Subcutaneous adipose tissue (tissue), 4 donors: ENCODE results near the gene ARSK. TPM values are rescaled to one million over a fixed set of nuclear protein-coding genes. Genes with fewer than 3 reads are reported as not detected.

ENCODE experiments used
- total RNA-seq, 4 donors: library from RNA; depleted of rRNA; stranded (reverse); fragments of >200 nt; gene quantifications; one replicate each; pipeline ENCODE4 v1.1.0, GENCODE V29; 2016
- TF ChIP-seq, protein P1 (sequence below): fragments of 450-650 bp; IDR thresholded peaks from one replicate; pipeline ENCODE4 v1.5.1; 2016; ENCODE audit warnings: low read depth, mild to moderate bottlenecking, control low read depth, antibody characterized with exemption, moderate library complexity

The ARSK gene
- total RNA-seq, 4 donors from 2014 or later = 4.9 to 12.9 (median 7.7) TPM

DNA sequence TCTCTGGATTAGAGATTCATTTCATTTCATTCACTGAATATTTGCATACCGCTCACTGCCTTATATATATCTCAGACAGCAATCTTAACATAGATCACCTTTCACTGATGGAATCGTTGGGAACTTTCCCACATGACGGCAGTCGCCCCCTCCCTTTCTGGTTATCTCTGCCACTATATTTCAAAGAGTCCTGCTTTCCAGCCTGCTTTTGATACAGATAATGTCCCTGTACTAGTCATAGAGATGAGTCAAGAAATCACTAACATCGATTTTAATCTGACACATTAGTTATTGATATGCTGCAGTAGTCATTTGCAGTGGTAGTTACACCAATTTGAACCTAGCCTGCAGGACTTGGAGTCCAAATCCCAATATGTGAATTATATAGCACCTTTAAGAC, 8.5 kb downstream of the ARSK start:
- TF ChIP-seq, protein P1, sequence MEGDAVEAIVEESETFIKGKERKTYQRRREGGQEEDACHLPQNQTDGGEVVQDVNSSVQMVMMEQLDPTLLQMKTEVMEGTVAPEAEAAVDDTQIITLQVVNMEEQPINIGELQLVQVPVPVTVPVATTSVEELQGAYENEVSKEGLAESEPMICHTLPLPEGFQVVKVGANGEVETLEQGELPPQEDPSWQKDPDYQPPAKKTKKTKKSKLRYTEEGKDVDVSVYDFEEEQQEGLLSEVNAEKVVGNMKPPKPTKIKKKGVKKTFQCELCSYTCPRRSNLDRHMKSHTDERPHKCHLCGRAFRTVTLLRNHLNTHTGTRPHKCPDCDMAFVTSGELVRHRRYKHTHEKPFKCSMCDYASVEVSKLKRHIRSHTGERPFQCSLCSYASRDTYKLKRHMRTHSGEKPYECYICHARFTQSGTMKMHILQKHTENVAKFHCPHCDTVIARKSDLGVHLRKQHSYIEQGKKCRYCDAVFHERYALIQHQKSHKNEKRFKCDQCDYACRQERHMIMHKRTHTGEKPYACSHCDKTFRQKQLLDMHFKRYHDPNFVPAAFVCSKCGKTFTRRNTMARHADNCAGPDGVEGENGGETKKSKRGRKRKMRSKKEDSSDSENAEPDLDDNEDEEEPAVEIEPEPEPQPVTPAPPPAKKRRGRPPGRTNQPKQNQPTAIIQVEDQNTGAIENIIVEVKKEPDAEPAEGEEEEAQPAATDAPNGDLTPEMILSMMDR = no peak

DNA sequence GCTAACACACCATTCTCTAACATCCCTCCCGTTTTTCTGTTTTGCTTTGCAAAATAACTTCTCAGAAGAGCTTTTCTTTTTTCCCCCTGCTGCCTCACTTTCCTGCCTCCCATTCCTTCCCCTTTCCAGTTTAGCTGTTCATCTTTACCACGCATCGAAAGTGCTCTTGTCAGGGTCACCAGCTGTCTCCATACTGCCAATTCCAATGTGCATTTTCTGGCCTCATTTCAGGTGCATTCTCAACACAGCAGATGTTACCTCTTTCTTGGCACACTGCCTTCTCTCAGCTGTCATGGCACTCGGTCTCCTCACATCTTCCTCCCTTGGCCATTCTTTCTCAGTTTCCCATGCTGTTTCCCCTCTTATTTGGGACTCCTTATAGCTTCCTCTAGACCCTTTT, 9.5 kb downstream of the ARSK start:
- TF ChIP-seq, protein P1 = no peak

DNA sequence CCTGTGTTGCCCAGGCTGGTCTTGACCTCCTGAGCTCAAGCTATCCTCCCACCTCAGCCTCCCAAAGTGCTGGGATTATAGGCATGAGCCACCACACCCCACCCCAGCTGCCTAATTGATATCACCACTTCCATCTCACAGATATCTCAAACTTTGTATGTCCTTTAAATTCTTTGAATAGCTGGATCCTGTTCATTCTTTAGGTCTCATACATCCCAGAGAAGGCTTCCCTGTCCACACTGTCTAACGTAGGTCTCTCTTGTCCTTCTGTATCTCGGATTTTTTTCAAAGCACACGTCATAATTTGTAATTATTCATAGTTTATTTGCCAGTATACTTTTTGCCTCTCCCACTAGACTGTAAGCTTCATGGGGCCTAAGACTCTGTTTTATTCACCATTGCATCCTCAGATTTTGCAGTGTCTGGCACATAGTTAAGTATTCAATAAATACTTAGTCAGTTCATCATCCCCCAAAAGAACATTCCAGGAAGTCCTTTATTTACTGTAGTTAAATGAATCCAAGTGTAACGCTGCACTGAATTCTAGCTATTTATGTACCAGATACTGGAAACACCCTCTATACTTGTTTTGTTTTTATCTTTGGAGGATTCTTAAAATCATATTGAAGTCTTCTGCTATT, 10.5 kb downstream of the ARSK start:
- TF ChIP-seq, protein P1 = no peak

DNA sequence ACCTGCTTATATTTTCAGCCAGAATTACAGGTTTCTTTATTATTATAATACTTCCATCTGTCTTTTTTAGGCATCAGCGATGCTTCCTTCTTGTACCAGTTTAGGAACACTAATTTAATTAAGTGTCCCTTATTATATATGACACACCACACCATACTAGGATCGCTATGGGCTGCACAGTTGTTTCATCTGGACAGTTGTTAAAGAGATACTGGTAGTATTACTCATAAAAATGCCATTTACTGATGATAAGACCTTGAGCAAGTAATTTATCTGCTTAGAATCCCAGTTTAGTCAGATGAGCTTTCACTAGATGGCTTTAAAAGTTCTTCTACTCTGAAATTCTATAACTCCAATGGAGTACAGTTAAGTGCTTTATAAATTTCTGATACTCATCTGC, 17.1 kb downstream of the ARSK start:
- TF ChIP-seq, protein P1 = no peak

DNA sequence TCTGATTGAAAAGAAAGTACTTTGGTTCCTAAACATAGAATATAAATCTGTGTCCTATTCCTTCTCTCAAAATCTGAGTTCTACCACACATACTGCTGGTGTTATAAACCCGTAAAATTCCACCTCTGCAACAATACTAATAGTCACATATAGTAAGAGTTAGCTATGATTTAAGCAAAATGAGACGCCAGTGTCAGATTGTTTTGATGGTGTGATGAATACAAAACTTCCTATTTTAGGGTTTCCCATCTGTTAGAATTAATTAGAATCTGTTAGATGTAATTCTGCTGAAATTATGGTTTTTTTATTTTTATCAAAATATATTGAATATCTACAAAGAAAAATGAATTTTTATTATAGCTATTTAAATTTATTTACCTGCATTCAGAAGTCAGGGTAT, 26.7 kb downstream of the ARSK start:
- TF ChIP-seq, protein P1 = no peak

DNA sequence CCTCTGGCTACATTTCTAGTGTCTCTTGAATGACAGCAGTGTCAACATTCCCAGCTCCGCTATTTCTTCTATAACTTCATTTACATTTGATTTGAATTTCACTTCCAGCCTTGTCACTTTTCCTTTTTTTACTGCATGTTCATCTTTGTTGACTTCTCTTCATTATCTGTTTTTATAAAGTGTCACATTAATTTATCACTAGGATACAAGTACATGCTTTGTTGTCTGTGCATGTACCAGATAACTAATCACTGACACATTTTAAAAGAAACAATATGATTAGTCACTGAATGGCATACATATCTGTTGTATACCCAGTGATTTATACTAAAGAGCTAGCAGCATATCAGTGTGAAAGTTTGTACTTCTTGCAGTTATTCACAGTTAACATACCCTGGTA, 29.1 kb downstream of the ARSK start:
- TF ChIP-seq, protein P1 = no peak

DNA sequence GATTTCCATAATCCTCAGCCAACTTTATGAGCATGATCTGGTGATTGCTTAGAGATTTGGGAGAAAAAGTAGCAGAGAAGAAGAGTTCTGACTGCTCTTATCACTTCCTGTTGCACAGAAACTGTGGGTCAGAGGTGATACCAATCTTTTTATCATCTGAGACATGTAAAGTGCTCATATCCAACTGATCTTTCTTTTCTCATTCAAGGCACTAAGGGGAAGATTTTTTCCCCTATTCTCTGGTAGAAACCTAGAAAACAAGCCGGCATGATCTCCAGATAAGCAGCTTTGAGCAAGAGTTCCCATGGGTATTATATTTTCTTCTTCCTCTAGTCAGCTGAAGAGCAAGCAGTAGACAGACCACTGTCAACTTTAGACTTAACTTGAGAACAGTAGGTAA, 36.0 kb downstream of the ARSK start:
- TF ChIP-seq, protein P1 = no peak
